A549 (cell line): Measurements from ENCODE around the gene C2orf72.

ENCODE experiments used
- CBX2 ChIP-seq: fragments of 200-600 bp; sonication (generic); IDR thresholded peaks from 2 replicates; pipeline ENCODE4 v1.6.1; 2016; ENCODE audit warnings: low read depth, mild to moderate bottlenecking, borderline replicate concordance
- CBX8 ChIP-seq: fragments of 200-600 bp; sonication (generic); IDR thresholded peaks from 2 replicates; pipeline ENCODE4 v1.6.1; 2016
- HDAC2 ChIP-seq: fragments of 200-600 bp; sonication (generic); IDR thresholded peaks from 2 replicates; pipeline ENCODE4 v1.6.1; 2016
- RARB ChIP-seq: fragments of 250-450 bp; sonication (Bioruptor Pico); IDR thresholded peaks from 2 replicates; pipeline ENCODE4 v1.8.0; 2021; ENCODE audit warnings: mild to moderate bottlenecking, moderate library complexity
- TF ChIP-seq, protein P1 (sequence below): fragments of >200 bp; sonication (Bioruptor Twin); formaldehyde crosslinking; IDR thresholded peaks from 3 replicates; pipeline ENCODE4 v1.5.1; 2016

GRCh38 chr2:231032575-231033140 is 4.7 kb upstream of the C2orf72 start:
- TF ChIP-seq, protein P1, sequence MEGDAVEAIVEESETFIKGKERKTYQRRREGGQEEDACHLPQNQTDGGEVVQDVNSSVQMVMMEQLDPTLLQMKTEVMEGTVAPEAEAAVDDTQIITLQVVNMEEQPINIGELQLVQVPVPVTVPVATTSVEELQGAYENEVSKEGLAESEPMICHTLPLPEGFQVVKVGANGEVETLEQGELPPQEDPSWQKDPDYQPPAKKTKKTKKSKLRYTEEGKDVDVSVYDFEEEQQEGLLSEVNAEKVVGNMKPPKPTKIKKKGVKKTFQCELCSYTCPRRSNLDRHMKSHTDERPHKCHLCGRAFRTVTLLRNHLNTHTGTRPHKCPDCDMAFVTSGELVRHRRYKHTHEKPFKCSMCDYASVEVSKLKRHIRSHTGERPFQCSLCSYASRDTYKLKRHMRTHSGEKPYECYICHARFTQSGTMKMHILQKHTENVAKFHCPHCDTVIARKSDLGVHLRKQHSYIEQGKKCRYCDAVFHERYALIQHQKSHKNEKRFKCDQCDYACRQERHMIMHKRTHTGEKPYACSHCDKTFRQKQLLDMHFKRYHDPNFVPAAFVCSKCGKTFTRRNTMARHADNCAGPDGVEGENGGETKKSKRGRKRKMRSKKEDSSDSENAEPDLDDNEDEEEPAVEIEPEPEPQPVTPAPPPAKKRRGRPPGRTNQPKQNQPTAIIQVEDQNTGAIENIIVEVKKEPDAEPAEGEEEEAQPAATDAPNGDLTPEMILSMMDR: no peak
- TF ChIP-seq CBX2 (no peak), HDAC2 (no peak), RARB (CRISPR knock-in tag) (no peak), CBX8 (no peak)
